Activated CD4-positive, CD25-positive, alpha-beta regulatory T cell treated with anti-CD3 and anti-CD28 coated beads, Interleukin-2, amount 50 U/mL, for 16 hours (primary cell): ENCODE results near the gene GABPA.
A peak's percentile ranks its signal among the peaks of the same experiment; 100 is the strongest.
"Not testable (repeated sequence)": the region's sequence is repeated elsewhere in the genome, so short reads cannot be mapped to it uniquely, and the experiment has no call there.

Source experiments
- DNase-seq: peaks from one replicate; pipeline ENCODE4 v3.0.0-alpha.2; 2020; ENCODE audit warnings: low read depth, low spot score

GABPA gene

GRCh38 chr21:25737421-25737820, 2.6 kb downstream of the GABPA start:
- DNase-seq: no peak

- DNase-seq: no peak
These were observed 8.1 kb downstream of the GABPA start for GRCh38 chr21:25742900-25743299.

GRCh38 chr21:25744854-25745253, 10.1 kb downstream of the GABPA start:
- no peak for DNase-seq

- DNase-seq: no peak
These were observed 15.3 kb downstream of the GABPA start for GRCh38 chr21:25750085-25750484.

GRCh38 chr21:25752416-25752815, 17.6 kb downstream of the GABPA start:
- no peak for DNase-seq

- no peak for DNase-seq
These were observed 21.6 kb downstream of the GABPA start for GRCh38 chr21:25756190-25756932.

- no peak for DNase-seq
These were observed 22.8 kb downstream of the GABPA start for GRCh38 chr21:25757531-25757930.

GRCh38 chr21:25759573-25759972, 24.8 kb downstream of the GABPA start:
- no peak for DNase-seq

- DNase-seq: no peak
These were observed 25.3 kb downstream of the GABPA start for GRCh38 chr21:25760061-25760460.

GRCh38 chr21:25760677-25761076, 25.9 kb downstream of the GABPA start:
- DNase-seq: no peak

- no peak for DNase-seq
These were observed 29.3 kb downstream of the GABPA start for GRCh38 chr21:25764065-25764464.

- no peak for DNase-seq
These were observed 33.1 kb downstream of the GABPA start for GRCh38 chr21:25767921-25768320.

- DNase-seq: no peak
These were observed 37.9 kb downstream of the GABPA start for GRCh38 chr21:25772686-25773085.

- DNase-seq: no peak
These were observed 41.7 kb downstream of the GABPA start for GRCh38 chr21:25776440-25776839.

- DNase-seq: not testable (repeated sequence)
These were observed 43.5 kb downstream of the GABPA start for GRCh38 chr21:25778126-25778875.

- DNase-seq: no peak
These were observed 53.9 kb downstream of the GABPA start for GRCh38 chr21:25788677-25789076.

- DNase-seq: no peak
These were observed 55.5 kb downstream of the GABPA start for GRCh38 chr21:25790122-25790877.

- DNase-seq: no peak
These were observed 56.1 kb downstream of the GABPA start for GRCh38 chr21:25790878-25791204.

GRCh38 chr21:25791319-25791718, 56.5 kb downstream of the GABPA start:
- DNase-seq: no peak

- DNase-seq: peak; percentile 69
These were observed 66.6 kb downstream of the GABPA start for GRCh38 chr21:25801217-25802014.

- DNase-seq: no peak
These were observed 71.3 kb downstream of the GABPA start for GRCh38 chr21:25806060-25806459.

GRCh38 chr21:25807191-25807590, 72.4 kb downstream of the GABPA start:
- no peak for DNase-seq
